Measurements from ENCODE around the gene ETV3L. TPM values are rescaled to one million over a fixed set of nuclear protein-coding genes. Genes with fewer than 3 reads are reported as not detected.

ETV3L gene
- total and polyA plus RNA-seq, 2 of the 8 experiments (the other 6 are each of a cell fraction or from before 2014, with no cell fraction given), result 0.17 to 0.26 TPM

- Histone ChIP-seq H3K4me3 (ENCODE audit: extremely low read depth in 1 of 4, insufficient read depth in 2 of 4, low read depth in 3 of 4, low read length in 4 of 4) (no peak overlapping the region), H2BK15ac (ENCODE audit: low read length) (no peak overlapping the region), H2AFZ (ENCODE audit: low read length) (no peak overlapping the region), H3K9ac (replicated peaks in 1 of 4; ENCODE audit: extremely low read depth in 1 of 4, low read depth in 3 of 4, low read length in 3 of 4) (no peak overlapping the region), H4K5ac (ENCODE audit: insufficient read length, low read depth, low read length) (no peak overlapping the region), H2BK120ac (replicated peaks; ENCODE audit: low read depth, low read length) (no peak overlapping the region), H3K18ac (ENCODE audit: extremely low read depth, low read length) (no peak overlapping the region), H2BK12ac (ENCODE audit: low read depth, low read length) (no peak overlapping the region), H2AK5ac (ENCODE audit: low read depth, low read length) (no peak overlapping the region), H3K4me1 (replicated peaks in 1 of 4; ENCODE audit: control insufficient read depth in 3 of 4, insufficient read depth in 4 of 4, low read length in 3 of 4) (peaks cover 0 to 2% (median 0%) of the 10 kb centered on the region in 4 experiments; a peak in 2 of 7 replicates), H4K8ac (ENCODE audit: extremely low read depth, insufficient read depth, low read length) (no peak overlapping the region), H2BK5ac (ENCODE audit: low read depth, low read length) (no peak overlapping the region), H3K36me3 (ENCODE audit: control insufficient read depth in 2 of 4, insufficient read depth in 4 of 4, low read length in 3 of 4) (no peaks in the 10 kb centered on the region), H3K9me3 (ENCODE audit: insufficient read depth in 2 of 2, low read depth in 1 of 2, low read length in 1 of 2) (no peaks in the 10 kb centered on the region), H4K91ac (replicated peaks; ENCODE audit: insufficient read length, low read length) (no peak overlapping the region), H3K27me3 (replicated peaks in 1 of 4; ENCODE audit: control insufficient read depth in 3 of 4, extremely low read depth in 1 of 4, insufficient read depth in 3 of 4, low read length in 3 of 4) (no peaks in the 10 kb centered on the region), H3K4me2 (ENCODE audit: insufficient read depth in 1 of 2, low read depth in 2 of 2, low read length in 2 of 2) (no peak overlapping the region), H3K23ac (ENCODE audit: insufficient read length) (no peak overlapping the region), H3K27ac (ENCODE audit: low read depth, low read length) (no peak overlapping the region), H3K14ac (ENCODE audit: insufficient read length) (no peak overlapping the region), H3K79me1 (ENCODE audit: low read depth, low read length) (no peaks in the 10 kb centered on the region), H4K20me1 (replicated peaks in 1 of 2; ENCODE audit: control insufficient read depth in 1 of 2, insufficient read depth in 2 of 2, low read length in 2 of 2) (no peaks in the 10 kb centered on the region), H3K79me2 (ENCODE audit: control insufficient read depth in 1 of 2, insufficient read depth in 2 of 2, low read length in 2 of 2) (no peaks in the 10 kb centered on the region), H2BK20ac (ENCODE audit: low read length) (no peak overlapping the region; the same call in 1 of the 2 replicates), H3K23me2 (ENCODE audit: low read depth, low read length) (no peaks in the 10 kb centered on the region), H3K4ac (replicated peaks; ENCODE audit: insufficient read length, low read depth, low read length) (no peak overlapping the region), H3K56ac (replicated peaks; ENCODE audit: insufficient read length, low read depth, low read length) (no peak overlapping the region)
- ChIA-PET POLR2A (ENCODE audit: partially characterized antibody) (no interaction called here), CTCF (ENCODE audit: partially characterized antibody) (interaction anchor here (0.6 to 3.2 kb wide), 6 partner anchors 8 to 394 kb away, joined by 3 to 20 read pairs (median 4); no protein-coding TSS in a partner anchor)
- 85% methylated on average over 10 of the region's 10 CpGs; no CpG with 5 or more reads in 1 of the 2 experiments for WGBS, 2 experiments (ENCODE audit: extremely low coverage in 1 of 2, insufficient coverage in 1 of 2, insufficient read length in 1 of 2, insufficient replicate concordance in 2 of 2, low coverage in 1 of 2, low lambda C conversion rate in 2 of 2, missing lambda C conversion rate in 1 of 2)
- peak; percentile 7 for FAIRE-seq
- no peak for DNase-seq (ENCODE audit: low read depth in 1 of 2, low spot score in 2 of 2)
- TF ChIP-seq TEAD4 (IDR thresholded peaks at IDR 0.05; ENCODE audit: low read depth, low read length) (no peak), SP2 (IDR thresholded peaks at IDR 0.05; ENCODE audit: low read length) (no peak), E2F6 (IDR thresholded peaks at IDR 0.05) (no peak)
Observed at GRCh38 chr1:157080714-157081113, 18.9 kb downstream of the ETV3L start.
